ELR (cell line): Measurements from ENCODE around the gene KPNA1.
"Not testable (repeated sequence)": the region's sequence is repeated elsewhere in the genome, so short reads cannot be mapped to it uniquely, and the experiment has no call there.

Experiments used
- DNase-seq: peaks from one replicate; pipeline ENCODE4 v3.0.0-alpha.2; 2015; ENCODE audit warnings: low read depth

Gene KPNA1

GRCh38 chr3:122519693-122520092 is 5.0 kb upstream of the KPNA1 start:
- DNase-seq, result no peak

- DNase-seq, result no peak
Observed at GRCh38 chr3:122516846-122517360, 2.2 kb upstream of the KPNA1 start.

GRCh38 chr3:122515870-122516269 is 1.1 kb upstream of the KPNA1 start:
- no peak for DNase-seq

GRCh38 chr3:122515020-122515468 is 305 bp upstream of the KPNA1 start:
- DNase-seq, result no peak

- DNase-seq, result peak; percentile 36
Observed at GRCh38 chr3:122513386-122514122, 1.2 kb downstream of the KPNA1 start.

GRCh38 chr3:122512284-122512683 is 2.5 kb downstream of the KPNA1 start:
- no peak for DNase-seq

- no peak for DNase-seq
Observed at GRCh38 chr3:122510878-122511535, 3.7 kb downstream of the KPNA1 start.

GRCh38 chr3:122508944-122509343 is 5.8 kb downstream of the KPNA1 start:
- peak; percentile 19 for DNase-seq

- DNase-seq, result no peak
Observed at GRCh38 chr3:122508135-122508914, 6.4 kb downstream of the KPNA1 start.

GRCh38 chr3:122506450-122506849 is 8.3 kb downstream of the KPNA1 start:
- no peak for DNase-seq

- DNase-seq, result no peak
Observed at GRCh38 chr3:122505676-122506075, 9.1 kb downstream of the KPNA1 start.

- no peak for DNase-seq
Observed at GRCh38 chr3:122502941-122503340, 11.8 kb downstream of the KPNA1 start.

- DNase-seq, result no peak
Observed at GRCh38 chr3:122502139-122502538, 12.6 kb downstream of the KPNA1 start.

GRCh38 chr3:122500964-122501363 is 13.8 kb downstream of the KPNA1 start:
- DNase-seq, result not testable (repeated sequence)

GRCh38 chr3:122498152-122498551 is 16.6 kb downstream of the KPNA1 start:
- peak; percentile 13 for DNase-seq

- peak; percentile 92 for DNase-seq
Observed at GRCh38 chr3:122497425-122497824, 17.3 kb downstream of the KPNA1 start.

- no peak for DNase-seq
Observed at GRCh38 chr3:122496508-122496907, 18.2 kb downstream of the KPNA1 start.

GRCh38 chr3:122493296-122493695 is 21.4 kb downstream of the KPNA1 start:
- DNase-seq, result peak; percentile 90

- DNase-seq, result no peak
Observed at GRCh38 chr3:122488262-122488973, 26.3 kb downstream of the KPNA1 start.

GRCh38 chr3:122484985-122485384 is 29.8 kb downstream of the KPNA1 start:
- peak; percentile 69 for DNase-seq

- DNase-seq, result no peak
Observed at GRCh38 chr3:122481390-122481789, 33.3 kb downstream of the KPNA1 start.

- DNase-seq, result no peak
Observed at GRCh38 chr3:122476532-122476931, 38.2 kb downstream of the KPNA1 start.
